Right cardiac atrium (tissue), 5 donors: ENCODE results near the gene SLC1A7. TPM values are rescaled to one million over a fixed set of nuclear protein-coding genes. Genes with fewer than 3 reads are reported as not detected.
A peak's percentile ranks its signal among the peaks of the same experiment; 100 is the strongest.

Experiments
- ATAC-seq, 2 donors: fragments of 200-7000 bp; cut with Tn5 transposase; one replicate each; pipeline versions ENCODE4 v1.8.0 to v1.9.1; 2020; ENCODE audit warnings: moderate library complexity in 2 of 2, mild to moderate bottlenecking in 1 of 2
- DNase-seq, 3 donors: peaks; one replicate each; pipeline ENCODE4 v3.0.0-alpha.2; 2020
- H3K27ac ChIP-seq: one replicate; pipeline ENCODE4 v1.5.1; 2013; ENCODE audit warnings: mild to moderate bottlenecking, low read length, control low read depth, moderate library complexity
- H3K27me3 ChIP-seq: one replicate; pipeline ENCODE4 v1.6.1; 2013; ENCODE audit not compliant: control insufficient read depth, insufficient read depth
- H3K4me1 ChIP-seq: one replicate; pipeline ENCODE4 v1.6.1; 2013; ENCODE audit warnings: low read length; ENCODE audit not compliant: control insufficient read depth, insufficient read depth
- H3K4me3 ChIP-seq: one replicate; pipeline ENCODE4 v1.5.1; 2013; ENCODE audit warnings: low read length, control low read depth
- H3K9me3 ChIP-seq: one replicate; pipeline ENCODE4 v1.6.1; 2013; ENCODE audit warnings: low read length; ENCODE audit not compliant: control insufficient read depth
- WGBS: extraction: QIAGEN DNeasy Blood & Tissue Kit; methylation state at CpG from one replicate; pipeline ENCODE4 v1.1.7; 2013; 5-methylcytosine and 5-hydroxymethylcytosine counted together
- intact Hi-C, 4 donors: fragments of 100-400 bp; cut with DNase I; formaldehyde crosslinking; loops; one replicate each; pipeline versions ENCODE4 v1.11.0 to v1.14.0; 2022 to 2023
- polyA plus RNA-seq: library from polyadenylated mRNA; stranded (reverse); fragments of 200-250 nt; gene quantifications from one replicate; pipeline ENCODE4 v1.2.3, GENCODE V29; 2013
- total RNA-seq, 4 donors: library from RNA; stranded (reverse); fragmentation: NEBNext Ultra II Directional; extraction: Animal tissue kit (Norgen Biotek cat#: 25700); gene quantifications; one replicate each; pipeline ENCODE4 v1.2.1, GENCODE V29; 2021
- donor health status: healthy with polysubstance abuse.
- donor health status: DM: no; HTN: yes; CAD: no.
- donor health status: DM: no; HTN: no; CAD: no.
- donor health status: DM: no; HTN: yes; CAD: no; lungs with severe emphysema.
- donor health status: DM: yes; HTN: yes; CAD: no.

The SLC1A7 gene
- total and polyA plus RNA-seq, 5 donors: 0.57 to 1.8 (median 0.72) TPM

DNA sequence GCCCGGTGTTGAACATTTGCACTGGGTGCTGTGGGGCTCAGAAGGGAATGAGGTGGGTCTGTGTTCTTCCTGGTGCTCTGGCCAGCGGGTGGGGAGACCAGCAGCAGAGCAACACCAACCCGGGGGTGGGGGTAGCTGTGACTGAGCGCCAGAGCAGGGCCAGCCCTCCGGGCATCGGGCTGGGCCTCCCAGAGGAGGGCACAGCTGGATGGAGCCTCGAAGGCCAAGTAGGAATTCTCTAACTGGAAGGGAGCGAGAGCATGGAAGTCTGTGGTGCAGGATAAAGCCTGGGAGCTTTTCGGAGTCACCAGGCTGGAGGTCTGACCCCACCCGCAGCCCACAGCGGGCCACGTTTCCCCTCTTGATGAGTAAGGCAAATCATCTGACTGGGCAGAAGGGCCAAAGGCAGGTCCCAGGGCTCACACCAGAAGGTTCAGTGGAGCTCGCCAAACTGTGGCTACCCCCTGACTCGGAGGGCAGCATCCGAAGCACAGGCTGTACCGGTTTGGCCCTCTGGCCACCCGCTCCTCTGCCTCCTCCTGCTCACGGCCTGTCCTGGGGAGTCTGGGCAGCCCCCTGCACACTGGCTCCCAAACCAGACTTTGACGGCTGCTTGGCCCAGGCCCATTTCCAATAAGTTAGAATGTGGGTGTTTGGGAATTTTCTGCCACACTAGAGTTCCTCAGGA is 18.8 kb downstream of the SLC1A7 start:
- ATAC-seq (peak; percentile 61 to 62), DNase-seq (peak; percentile 67 to 92 (median 83))
- WGBS: 57% methylated on average over 19 of the region's 19 CpGs
- intact Hi-C loops: no loop called here
- Histone ChIP-seq H3K27me3 (no peaks in the 10 kb centered on the region), H3K9me3 (no peaks in the 10 kb centered on the region), H3K4me1 (peaks cover 12% of the 10 kb centered on the region), H3K27ac (peak overlapping the region; percentile 53), H3K4me3 (no peak overlapping the region)

GRCh38 chr1:53122961-53123413 is 19.5 kb downstream of the SLC1A7 start:
- no peaks in the 10 kb centered on the region for H3K27me3 ChIP-seq
- H3K4me3 ChIP-seq: no peak overlapping the region
- no peaks in the 10 kb centered on the region for H3K9me3 ChIP-seq
- ATAC-seq: peak; percentile 1 to 13
- peaks cover 12% of the 10 kb centered on the region for H3K4me1 ChIP-seq
- peak overlapping the region; percentile 73 for H3K27ac ChIP-seq
- peak in 1 of 3 donors; percentile 80 for DNase-seq
- intact Hi-C loops: no loop called here
- 59% methylated on average over 7 of the region's 7 CpGs for WGBS

DNA sequence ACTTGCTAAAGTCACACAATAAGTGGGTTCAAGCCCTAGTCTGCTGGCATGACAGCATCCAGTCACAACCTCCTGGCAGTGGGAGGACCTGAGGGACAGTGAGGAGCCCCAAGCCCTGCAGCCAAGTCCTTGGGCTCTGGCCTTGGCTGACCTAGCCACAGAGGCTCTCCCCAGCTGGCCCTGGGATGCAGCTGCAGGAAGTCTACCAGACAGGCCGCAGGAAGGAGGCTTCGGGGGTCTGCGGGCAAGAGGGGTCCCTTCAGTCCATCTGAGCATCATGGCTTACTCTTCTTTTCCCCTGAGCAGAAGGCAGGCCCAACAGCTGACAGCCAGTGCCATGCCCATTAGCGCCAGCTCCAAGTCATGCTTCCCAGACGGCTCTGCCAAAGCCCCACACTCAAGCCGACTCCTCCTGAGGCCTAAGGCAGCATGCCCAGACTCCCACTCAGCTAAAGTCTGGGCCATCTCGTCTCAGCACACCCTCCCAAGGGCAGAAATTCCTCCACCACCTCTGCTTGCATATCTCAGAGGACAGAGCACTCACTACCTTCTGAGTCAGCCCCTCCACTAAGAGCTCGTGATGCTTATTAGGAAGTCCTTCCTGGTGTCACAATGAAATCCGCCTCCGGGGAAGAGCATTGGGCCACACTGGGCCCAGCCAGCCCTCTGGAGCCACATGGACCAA is 20.1 kb downstream of the SLC1A7 start:
- Histone ChIP-seq H3K27ac (peak overlapping the region; percentile 73), H3K9me3 (no peaks in the 10 kb centered on the region), H3K27me3 (no peaks in the 10 kb centered on the region), H3K4me3 (no peak overlapping the region), H3K4me1 (peaks cover 12% of the 10 kb centered on the region)
- ATAC-seq: peak; percentile 60 to 61
- intact Hi-C loops: no loop called here
- 42% methylated on average over 10 of the region's 10 CpGs for WGBS
- peak; percentile 55 to 87 (median 83) for DNase-seq

- 38% methylated on average over 18 of the region's 18 CpGs for WGBS
- intact Hi-C loops: no loop called here
- peak; percentile 29 to 37 for ATAC-seq
Measured at GRCh38 chr1:53121319-53122172, 20.9 kb downstream of the SLC1A7 start.

GRCh38 chr1:53120659-53121058 is 21.8 kb downstream of the SLC1A7 start:
- no peaks in the 10 kb centered on the region for H3K9me3 ChIP-seq
- H3K4me3 ChIP-seq: no peak overlapping the region
- H3K27me3 ChIP-seq: no peaks in the 10 kb centered on the region
- peaks cover 12% of the 10 kb centered on the region for H3K4me1 ChIP-seq
- H3K27ac ChIP-seq: no peak overlapping the region
- DNase-seq (peak in 1 of 3 donors; percentile 50), ATAC-seq (no peak)
- intact Hi-C loops: no loop called here
- WGBS: 75% methylated on average over 12 of the region's 12 CpGs

More at GRCh38 chr1:53121319-53122172, 20.9 kb downstream of the SLC1A7 start:
- DNase-seq: peak; percentile 63 to 88 (median 87)
- Histone ChIP-seq H3K4me1 (peaks cover 12% of the 10 kb centered on the region), H3K9me3 (no peaks in the 10 kb centered on the region), H3K27ac (no peak overlapping the region), H3K27me3 (no peaks in the 10 kb centered on the region), H3K4me3 (no peak overlapping the region)

DNA sequence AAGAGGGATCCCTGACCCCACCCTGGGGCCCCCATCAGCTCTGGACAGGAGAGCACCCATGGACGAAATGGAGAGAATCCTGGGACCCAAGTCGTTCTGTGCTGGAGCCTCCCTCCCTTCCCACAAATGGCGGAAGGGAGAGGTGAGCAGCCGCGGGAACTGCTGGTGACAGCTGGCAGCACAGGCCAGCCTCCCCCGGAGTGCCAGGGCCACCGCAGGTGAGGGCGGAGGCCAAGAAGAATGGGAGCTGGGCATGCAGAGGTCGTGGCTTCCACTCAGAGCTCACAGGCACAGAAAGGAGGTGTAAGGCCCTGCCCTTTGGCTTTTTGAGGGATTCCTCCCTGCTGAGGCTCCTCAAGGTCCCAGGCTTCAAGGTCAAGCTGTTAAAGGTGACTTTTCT is 24.6 kb downstream of the SLC1A7 start:
- WGBS: 94% methylated on average over 9 of the region's 9 CpGs
- Histone ChIP-seq H3K27me3 (no peaks in the 10 kb centered on the region), H3K27ac (no peak overlapping the region), H3K9me3 (no peaks in the 10 kb centered on the region), H3K4me3 (no peak overlapping the region), H3K4me1 (peaks cover 9% of the 10 kb centered on the region)
- DNase-seq (peak in 1 of 3 donors; percentile 37), ATAC-seq (no peak)
- intact Hi-C loops: loop anchor here in 1 of 4 donors (10.0 kb wide), 1 partner anchor 57 kb away; no protein-coding TSS in a partner anchor

GRCh38 chr1:53116933-53117600 is 25.4 kb downstream of the SLC1A7 start:
- Histone ChIP-seq H3K27me3 (no peaks in the 10 kb centered on the region), H3K4me3 (no peak overlapping the region), H3K9me3 (no peaks in the 10 kb centered on the region), H3K4me1 (peaks cover 4% of the 10 kb centered on the region), H3K27ac (no peak overlapping the region)
- DNase-seq (peak in 1 of 3 donors; percentile 7), ATAC-seq (no peak)
- intact Hi-C loops: loop anchor here in 1 of 4 donors (10.0 kb wide), 1 partner anchor 58 kb away; no protein-coding TSS in a partner anchor
- 86% methylated on average over 11 of the region's 11 CpGs for WGBS

DNA sequence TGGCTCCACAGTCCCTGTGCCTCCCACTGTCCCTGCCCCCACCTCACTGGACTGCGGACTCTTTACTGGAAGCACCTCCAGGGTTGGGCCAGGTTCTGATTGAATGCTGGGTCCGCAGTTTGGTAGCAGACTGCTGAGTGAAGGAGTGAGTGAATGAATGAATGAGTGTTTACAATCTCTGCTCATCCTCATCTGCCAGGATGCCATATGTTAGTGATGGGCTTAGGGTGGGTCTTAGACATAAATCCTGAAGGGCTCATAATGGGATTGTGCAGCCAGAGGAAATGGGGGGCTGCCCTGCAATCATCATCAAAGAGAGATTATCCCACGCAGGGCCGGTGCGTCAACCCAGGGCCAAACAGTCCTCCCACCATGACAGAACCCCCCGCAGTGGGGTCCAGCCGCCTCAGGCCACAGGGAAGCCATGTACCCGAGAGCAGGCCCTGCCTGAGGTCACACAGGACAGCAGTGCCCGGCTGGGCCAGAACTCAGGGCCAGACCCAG is 26.1 kb downstream of the SLC1A7 start:
- WGBS: 73% methylated on average over 9 of the region's 9 CpGs
- Histone ChIP-seq H3K27ac (no peak overlapping the region), H3K9me3 (no peaks in the 10 kb centered on the region), H3K27me3 (no peaks in the 10 kb centered on the region), H3K4me3 (no peak overlapping the region), H3K4me1 (no peaks in the 10 kb centered on the region)
- peak in 1 of 3 donors; percentile 44 for DNase-seq
- no peak for ATAC-seq
- intact Hi-C loops: loop anchor here in 1 of 4 donors (10.0 kb wide), 1 partner anchor 58 kb away; no protein-coding TSS in a partner anchor

DNA sequence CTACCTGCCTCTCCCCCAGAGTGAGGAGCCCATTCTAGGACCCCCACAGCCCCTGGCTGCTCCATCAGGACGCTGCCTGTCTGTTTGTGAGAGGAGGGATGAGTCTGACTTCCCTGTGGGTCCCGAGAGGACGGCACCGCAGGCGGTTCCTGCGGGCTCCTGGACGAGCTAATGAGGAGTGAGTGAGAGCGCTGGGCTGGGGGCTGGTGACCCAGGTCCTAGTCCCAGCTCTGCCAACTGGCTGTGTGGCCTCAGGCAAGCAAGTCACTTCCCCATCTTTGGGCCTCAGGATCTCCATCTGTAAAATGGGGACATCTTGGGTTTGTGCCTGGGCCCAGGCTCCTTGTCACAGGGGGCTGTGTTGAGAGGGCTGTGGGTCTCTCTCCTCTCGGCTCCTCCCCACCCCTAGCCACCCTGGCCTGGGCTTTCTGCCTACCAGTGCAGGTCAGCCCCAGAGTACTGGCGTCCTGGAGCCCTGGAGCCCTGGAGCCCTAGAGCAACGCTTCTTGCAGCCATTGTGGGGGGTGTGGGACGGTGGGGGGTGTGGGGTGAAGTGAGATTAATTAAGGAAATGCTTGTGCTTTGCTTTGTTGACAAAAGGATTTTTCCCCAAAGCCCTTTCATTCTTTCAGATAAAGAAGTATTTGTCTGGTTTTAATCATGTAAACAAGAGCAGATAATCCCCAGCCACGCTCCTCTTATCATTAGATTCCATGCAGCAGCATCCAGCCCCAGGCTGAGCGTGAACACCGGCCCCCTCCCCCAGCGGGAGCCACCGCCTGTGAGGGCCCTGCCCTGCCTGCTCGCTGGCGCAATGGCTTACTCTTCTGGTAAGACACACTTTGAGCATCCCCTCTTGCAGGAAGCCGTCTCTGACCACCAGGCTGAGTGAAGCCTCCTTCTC is 26.8 kb downstream of the SLC1A7 start:
- H3K4me3 ChIP-seq: no peak overlapping the region
- ATAC-seq (peak; percentile 40 to 41), DNase-seq (peak in 2 of 3 donors; percentile 69 to 82)
- 45% methylated on average over 20 of the region's 20 CpGs for WGBS
- no peaks in the 10 kb centered on the region for H3K9me3 ChIP-seq
- no peak overlapping the region for H3K27ac ChIP-seq
- H3K27me3 ChIP-seq: no peaks in the 10 kb centered on the region
- intact Hi-C loops: loop anchor here in 1 of 4 donors (10.0 kb wide), 1 partner anchor 59 kb away; no protein-coding TSS in a partner anchor
- no peaks in the 10 kb centered on the region for H3K4me1 ChIP-seq
